Neural cell (in vitro differentiated cells): ENCODE data around the gene DOK4. TPM values are rescaled to one million over a fixed set of nuclear protein-coding genes. Genes with fewer than 3 reads are reported as not detected.

Experiments used
- H2AFZ ChIP-seq: fragments of 200-600, 300-800 bp; sonication (generic), shearing (Covaris generic); 2 replicates; pipeline ENCODE4 v1.6.0; 2014; ENCODE audit warnings: low read depth, mild to moderate bottlenecking, antibody characterized with exemption, low read length, moderate library complexity
- H3F3A ChIP-seq: fragments of 200-600 bp; shearing (Covaris generic); 2 replicates; pipeline ENCODE4 v1.6.1; 2016; ENCODE audit warnings: mild to moderate bottlenecking, moderate library complexity, mixed read lengths, antibody characterized with exemption, low read length; ENCODE audit not compliant: insufficient read depth, poor library complexity, severe bottlenecking
- H3K27ac ChIP-seq: fragments of 200-600, 300-800 bp; sonication (generic), shearing (Covaris generic); 2 replicates; pipeline ENCODE4 v1.5.1; 2014; ENCODE audit warnings: mild to moderate bottlenecking, low read length, moderate library complexity
- H3K27me3 ChIP-seq: fragments of 300-800, 200-600 bp; sonication (generic), shearing (Covaris generic); 2 replicates; pipeline ENCODE4 v1.6.0; 2014; ENCODE audit warnings: mild to moderate bottlenecking, low read depth, low read length, moderate library complexity; ENCODE audit not compliant: insufficient read depth
- H3K36me3 ChIP-seq: fragments of 300-800, 200-600 bp; sonication (generic), shearing (Covaris generic); 2 replicates; pipeline ENCODE4 v1.5.1; 2014; ENCODE audit warnings: mild to moderate bottlenecking, antibody characterized with exemption, low read length, moderate library complexity; ENCODE audit not compliant: insufficient read depth
- H3K4me2 ChIP-seq: fragments of 300-800, 200-600 bp; sonication (generic), shearing (Covaris generic); 2 replicates; pipeline ENCODE4 v1.6.0; 2014; ENCODE audit warnings: mild to moderate bottlenecking, low read length
- H3K4me3 ChIP-seq: fragments of 300-800, 200-600 bp; sonication (generic), shearing (Covaris generic); 2 replicates; pipeline ENCODE4 v1.5.1; 2014; ENCODE audit warnings: mild to moderate bottlenecking, low read length, moderate library complexity
- H3K79me2 ChIP-seq: fragments of 200-600 bp; shearing (Covaris generic); replicated peaks from 2 replicates; pipeline ENCODE4 v1.6.0; 2014; ENCODE audit warnings: mild to moderate bottlenecking, low read length, moderate library complexity; ENCODE audit not compliant: insufficient read depth
- H3K9ac ChIP-seq: fragments of 300-800, 200-600 bp; sonication (generic), shearing (Covaris generic); 2 replicates; pipeline ENCODE4 v1.6.1; 2016; ENCODE audit warnings: mild to moderate bottlenecking, low read length, mixed read lengths
- H3K9me2 ChIP-seq: fragments of 200-600 bp; shearing (Covaris generic); 2 replicates; pipeline ENCODE4 v1.6.1; 2016; ENCODE audit warnings: mild to moderate bottlenecking, low read length, mixed read lengths; ENCODE audit not compliant: insufficient read depth
- H3K9me3 ChIP-seq: fragments of 200-600, 300-800 bp; sonication (generic), shearing (Covaris generic); 2 replicates; pipeline ENCODE4 v1.6.1; 2016; ENCODE audit warnings: mild to moderate bottlenecking, mixed run types, low read length, moderate library complexity, mixed read lengths
- H4K20me1 ChIP-seq: fragments of 200-600 bp; shearing (Covaris generic); 2 replicates; pipeline ENCODE4 v1.6.1; 2016; ENCODE audit warnings: mild to moderate bottlenecking, mixed run types; ENCODE audit not compliant: insufficient read depth
- EP300 ChIP-seq: fragments of 450-650 bp; conservative IDR thresholded peaks from 2 replicates; pipeline ENCODE4 v1.6.1; 2014; ENCODE audit warnings: antibody characterized with exemption, mild to moderate bottlenecking, moderate library complexity; ENCODE audit not compliant: poor library complexity, severe bottlenecking
- EZH2 ChIP-seq: fragments of 200-600, 300-800 bp; shearing (Covaris generic), sonication (generic); IDR thresholded peaks from 2 replicates; pipeline ENCODE4 v1.6.1; 2014; ENCODE audit warnings: antibody characterized with exemption, low read length, borderline replicate concordance, mild to moderate bottlenecking; ENCODE audit not compliant: insufficient read depth, poor library complexity, severe bottlenecking
- MXI1 ChIP-seq: fragments of 450-650 bp; conservative IDR thresholded peaks from 2 replicates; pipeline ENCODE4 v1.6.1; 2014; ENCODE audit warnings: antibody characterized with exemption, mild to moderate bottlenecking; ENCODE audit not compliant: poor library complexity, severe bottlenecking
- POLR2AphosphoS5 ChIP-seq: IDR thresholded peaks from 2 replicates; pipeline ENCODE4 v1.6.1; 2012
- RAD21 ChIP-seq: fragments of 450-650 bp; conservative IDR thresholded peaks from 2 replicates; pipeline ENCODE4 v1.6.1; 2014; ENCODE audit warnings: antibody characterized with exemption, mild to moderate bottlenecking, moderate library complexity
- REST ChIP-seq: IDR thresholded peaks from 2 replicates; pipeline ENCODE4 v1.6.1; 2012; ENCODE audit warnings: borderline replicate concordance
- SMC3 ChIP-seq: fragments of 450-650 bp; conservative IDR thresholded peaks from 2 replicates; pipeline ENCODE4 v1.6.1; 2014; ENCODE audit warnings: antibody characterized with exemption, mild to moderate bottlenecking, moderate library complexity; ENCODE audit not compliant: poor library complexity
- TAF1 ChIP-seq: IDR thresholded peaks from 2 replicates; pipeline ENCODE4 v1.6.1; 2012; ENCODE audit warnings: low read depth
- polyA plus RNA-seq: library from polyadenylated mRNA; depleted of rRNA; stranded (reverse); fragments of >200 nt; gene quantifications from 2 replicates; pipeline ENCODE4 v1.2.3, GENCODE V29; 2014
- TF ChIP-seq, protein P1 (sequence below): fragments of 450-650 bp; IDR thresholded peaks from 2 replicates; pipeline ENCODE4 v1.5.1; 2014; ENCODE audit warnings: antibody characterized with exemption, mild to moderate bottlenecking, moderate library complexity; ENCODE audit not compliant: poor library complexity, severe bottlenecking

Gene DOK4
- polyA plus RNA-seq, 1 donor from 2014 or later = 214 TPM

DNA sequence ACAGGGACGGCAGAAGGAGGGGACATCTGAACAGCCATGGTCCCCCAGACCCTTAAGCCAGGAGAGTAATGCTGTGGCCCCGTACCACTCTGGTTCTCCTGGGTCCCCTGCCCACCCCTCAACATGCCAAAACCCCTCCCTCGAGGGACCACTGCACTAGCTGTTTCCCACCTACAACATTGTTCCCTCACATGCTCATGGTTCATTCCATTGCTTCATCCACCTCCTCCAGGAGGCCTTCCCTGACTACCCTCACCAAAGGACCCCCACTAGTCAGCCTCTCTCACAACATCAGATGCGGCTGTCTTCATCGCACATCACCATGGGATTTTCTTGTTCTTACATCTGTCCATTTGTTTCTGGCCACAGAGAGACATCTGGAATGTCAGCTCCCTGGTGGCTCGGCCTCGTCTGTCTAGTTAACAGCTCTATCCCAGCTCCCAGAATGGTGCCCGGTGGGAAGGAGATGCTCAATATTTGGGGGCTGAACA, 1.7 kb downstream of the DOK4 start:
- H3K9me3 ChIP-seq = no peaks in the 10 kb centered on the region
- TF ChIP-seq POLR2AphosphoS5 = no peak
- no peak for TF ChIP-seq MXI1
- TF ChIP-seq SMC3 = no peak
- TF ChIP-seq EZH2 = no peak
- TF ChIP-seq TAF1 = no peak
- no peak for TF ChIP-seq RAD21
- TF ChIP-seq EP300 = no peak
- TF ChIP-seq, protein P1, sequence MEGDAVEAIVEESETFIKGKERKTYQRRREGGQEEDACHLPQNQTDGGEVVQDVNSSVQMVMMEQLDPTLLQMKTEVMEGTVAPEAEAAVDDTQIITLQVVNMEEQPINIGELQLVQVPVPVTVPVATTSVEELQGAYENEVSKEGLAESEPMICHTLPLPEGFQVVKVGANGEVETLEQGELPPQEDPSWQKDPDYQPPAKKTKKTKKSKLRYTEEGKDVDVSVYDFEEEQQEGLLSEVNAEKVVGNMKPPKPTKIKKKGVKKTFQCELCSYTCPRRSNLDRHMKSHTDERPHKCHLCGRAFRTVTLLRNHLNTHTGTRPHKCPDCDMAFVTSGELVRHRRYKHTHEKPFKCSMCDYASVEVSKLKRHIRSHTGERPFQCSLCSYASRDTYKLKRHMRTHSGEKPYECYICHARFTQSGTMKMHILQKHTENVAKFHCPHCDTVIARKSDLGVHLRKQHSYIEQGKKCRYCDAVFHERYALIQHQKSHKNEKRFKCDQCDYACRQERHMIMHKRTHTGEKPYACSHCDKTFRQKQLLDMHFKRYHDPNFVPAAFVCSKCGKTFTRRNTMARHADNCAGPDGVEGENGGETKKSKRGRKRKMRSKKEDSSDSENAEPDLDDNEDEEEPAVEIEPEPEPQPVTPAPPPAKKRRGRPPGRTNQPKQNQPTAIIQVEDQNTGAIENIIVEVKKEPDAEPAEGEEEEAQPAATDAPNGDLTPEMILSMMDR = no peak
- no peaks in the 10 kb centered on the region for H3K36me3 ChIP-seq
- H2AFZ ChIP-seq = no peak overlapping the region
- no peak overlapping the region for H3K9ac ChIP-seq
- no peak overlapping the region for H3K27ac ChIP-seq
- no peaks in the 10 kb centered on the region for H3K27me3 ChIP-seq
- H4K20me1 ChIP-seq = no peaks in the 10 kb centered on the region
- H3F3A ChIP-seq = no peaks in the 10 kb centered on the region
- H3K79me2 ChIP-seq = peaks cover 10% of the 10 kb centered on the region
- H3K4me3 ChIP-seq = no peak overlapping the region
- no peak overlapping the region for H3K4me2 ChIP-seq
- no peaks in the 10 kb centered on the region for H3K9me2 ChIP-seq

DNA sequence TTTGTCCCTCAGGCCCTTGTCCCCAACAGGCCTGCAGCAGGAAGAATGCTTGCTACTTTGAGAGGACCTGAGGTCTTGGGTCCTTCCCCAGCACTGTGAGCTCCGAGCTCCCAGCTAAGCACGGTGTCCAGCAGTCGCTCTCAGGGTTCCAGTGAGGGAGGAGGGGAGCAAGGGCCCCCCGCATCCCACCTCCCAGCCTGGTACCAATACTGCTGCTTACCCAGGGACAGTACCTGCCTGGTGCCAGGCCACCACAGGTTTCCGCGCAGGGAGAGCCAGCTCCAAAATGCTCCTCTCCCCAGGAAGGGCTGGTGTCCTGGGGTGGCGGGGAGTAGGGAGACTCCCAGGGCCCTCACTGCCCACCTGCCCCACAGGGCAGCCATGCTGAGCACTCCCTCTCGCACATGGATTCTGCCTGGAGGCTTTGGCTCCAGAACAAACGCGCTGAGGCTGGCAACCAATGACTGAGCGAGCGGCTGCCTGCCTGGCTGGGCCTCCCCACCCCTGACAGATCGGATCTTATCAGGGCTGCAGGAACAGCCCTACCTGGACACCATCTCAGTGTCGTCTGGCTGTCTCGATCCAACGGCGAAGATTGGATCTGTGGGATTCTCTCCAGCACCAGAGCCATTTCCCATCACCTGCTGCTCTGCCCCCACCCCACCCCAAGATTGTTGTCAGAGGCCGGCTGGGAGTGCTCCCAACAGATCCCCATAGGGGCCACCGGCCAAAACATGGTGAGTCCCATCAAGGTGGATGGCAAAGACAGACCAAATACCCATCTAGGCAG, 2.4 kb downstream of the DOK4 start:
- H3K9ac ChIP-seq = no peak overlapping the region
- H3K9me2 ChIP-seq = no peaks in the 10 kb centered on the region
- H3K27me3 ChIP-seq = no peaks in the 10 kb centered on the region
- H2AFZ ChIP-seq = no peak overlapping the region
- H3K79me2 ChIP-seq = peaks cover 16% of the 10 kb centered on the region
- H4K20me1 ChIP-seq = no peaks in the 10 kb centered on the region
- no peak overlapping the region for H3K4me2 ChIP-seq
- no peaks in the 10 kb centered on the region for H3K36me3 ChIP-seq
- no peak overlapping the region for H3K27ac ChIP-seq
- H3F3A ChIP-seq = no peaks in the 10 kb centered on the region
- no peak for TF ChIP-seq SMC3
- no peak for TF ChIP-seq EP300
- TF ChIP-seq, protein P1 = no peak
- no peak for TF ChIP-seq TAF1
- TF ChIP-seq RAD21 = no peak
- TF ChIP-seq MXI1 = no peak
- TF ChIP-seq POLR2AphosphoS5 = no peak
- no peak for TF ChIP-seq EZH2
- no peak for TF ChIP-seq REST
- no peak overlapping the region for H3K4me3 ChIP-seq
- no peaks in the 10 kb centered on the region for H3K9me3 ChIP-seq
